Measurements from ENCODE around the gene XXYLT1.

GRCh38 chr3:195163719-195164572, 107.0 kb downstream of the XXYLT1 start:
- TF ChIP-seq POLR2AphosphoS5 (IDR thresholded peaks at IDR 0.05; ENCODE audit: low read depth, low read length): no peak
- TF ChIP-seq POLR2A (IDR thresholded peaks at IDR 0.05; ENCODE audit: low read depth, low read length): no peak
- no peak for TF ChIP-seq TAF1 (IDR thresholded peaks at IDR 0.05; ENCODE audit: borderline replicate concordance, low read depth, low read length)
